H1 (cell line): ENCODE data around the gene ELP1. TPM values are rescaled to one million over a fixed set of nuclear protein-coding genes. Genes with fewer than 3 reads are reported as not detected.

Experiments used
- CTCF ChIA-PET: fragments of 300-600 bp; sonication (Branson Sonifier 250); formaldehyde crosslinking; loops from one replicate; lab custom pipeline; 2021; ENCODE audit not compliant: partially characterized antibody; lab: Charles Lee
- POLR2A ChIA-PET: fragments of 300-600 bp; sonication (Branson Sonifier 250); formaldehyde crosslinking; loops from one replicate; lab custom pipeline; 2021; ENCODE audit warnings: inconsistent platforms; ENCODE audit not compliant: partially characterized antibody; lab: Charles Lee
- DNase-seq, 2 experiments: peaks; one replicate each; pipeline versions ENCODE4 v3.0.0 to v3.0.0-alpha.2; 2010 to 2022; ENCODE audit warnings: low spot score in 2 of 2, low read depth in 1 of 2, mixed read lengths in 1 of 2
- FAIRE-seq: peaks from 2 replicates; lab custom pipeline; 2011; peaks lifted over from hg19 to GRCh38; lab: Jason Lieb, UNC
- H2AFZ ChIP-seq: 2 replicates; pipeline ENCODE4 v1.8.1; 2012; ENCODE audit warnings: low read length, inconsistent platforms
- H2AK5ac ChIP-seq: 2 replicates; pipeline ENCODE4 v1.6.1; 2013; ENCODE audit warnings: low read depth, low read length
- H2BK120ac ChIP-seq: replicated peaks from 2 replicates; pipeline ENCODE3; 2013; ENCODE audit warnings: low read depth, low read length, inconsistent platforms
- H2BK12ac ChIP-seq: 2 replicates; pipeline ENCODE4 v1.6.1; 2013; ENCODE audit warnings: low read depth, low read length
- H2BK15ac ChIP-seq: 2 replicates; pipeline ENCODE4 v1.6.1; 2013; ENCODE audit warnings: low read length
- H2BK20ac ChIP-seq: 2 replicates; pipeline ENCODE4 v1.6.1; 2013; ENCODE audit warnings: low read length
- H2BK5ac ChIP-seq: 2 replicates; pipeline ENCODE4 v1.6.1; 2013; ENCODE audit warnings: low read depth, low read length
- H3K14ac ChIP-seq: 2 replicates; pipeline ENCODE4 v1.6.1; 2013; ENCODE audit warnings: inconsistent platforms; ENCODE audit not compliant: insufficient read length
- H3K18ac ChIP-seq: 2 replicates; pipeline ENCODE4 v1.6.1; 2013; ENCODE audit warnings: low read length; ENCODE audit errors: extremely low read depth
- H3K23ac ChIP-seq: 2 replicates; pipeline ENCODE4 v1.6.1; 2013; ENCODE audit warnings: inconsistent platforms; ENCODE audit not compliant: insufficient read length
- H3K23me2 ChIP-seq: 2 replicates; pipeline ENCODE4 v1.6.1; 2013; ENCODE audit warnings: low read depth, low read length
- H3K27ac ChIP-seq: 2 replicates; pipeline ENCODE4 v1.6.1; 2011; ENCODE audit warnings: low read depth, low read length, inconsistent platforms
- H3K27me3 ChIP-seq, 4 experiments: replicated peaks in 1 of 4; 1 replicate in 1 of 4; 2 replicates in 3 of 4; pipeline versions ENCODE4 v1.6.1 to v1.8.1; 2011 to 2013; ENCODE audit warnings: low read length in 3 of 4, mild to moderate bottlenecking in 3 of 4, inconsistent platforms in 2 of 4, mixed read lengths in 2 of 4, moderate library complexity in 1 of 4; ENCODE audit not compliant: control insufficient read depth in 3 of 4, insufficient read depth in 3 of 4; ENCODE audit errors: extremely low read depth in 1 of 4
- H3K36me3 ChIP-seq, 4 experiments: 2 replicates each; pipeline versions ENCODE4 v1.6.1 to v1.8.1; 2011 to 2013; ENCODE audit warnings: mild to moderate bottlenecking in 4 of 4, low read length in 3 of 4, moderate library complexity in 2 of 4, control low read depth in 1 of 4, inconsistent platforms in 1 of 4; ENCODE audit not compliant: insufficient read depth in 4 of 4, control insufficient read depth in 2 of 4
- H3K4ac ChIP-seq: replicated peaks from 2 replicates; pipeline ENCODE3; 2013; ENCODE audit warnings: low read length, low read depth, mixed read lengths, inconsistent platforms; ENCODE audit not compliant: insufficient read length
- H3K4me1 ChIP-seq, 4 experiments: replicated peaks in 1 of 4; 1 replicate in 1 of 4; 2 replicates in 3 of 4; pipeline versions ENCODE4 v1.6.1 to v1.8.1; 2011 to 2013; ENCODE audit warnings: low read length in 3 of 4, inconsistent platforms in 2 of 4, mixed read lengths in 1 of 4; ENCODE audit not compliant: insufficient read depth in 4 of 4, control insufficient read depth in 3 of 4
- H3K4me2 ChIP-seq, 2 experiments: 2 replicates each; pipeline versions ENCODE4 v1.6.1 to v1.8.1; 2011 to 2013; ENCODE audit warnings: low read depth in 2 of 2, low read length in 2 of 2, control low read depth in 1 of 2, inconsistent platforms in 1 of 2, mild to moderate bottlenecking in 1 of 2; ENCODE audit not compliant: insufficient read depth in 1 of 2
- H3K4me3 ChIP-seq, 4 experiments: fragments of 200-600, 300-600 bp in 1 of 4; sonication (generic), shearing (Covaris generic), sonication (Bioruptor Twin) in 1 of 4; 2 replicates each; pipeline versions ENCODE4 v1.5.1 to v1.8.1; 2011 to 2016; ENCODE audit warnings: low read length in 4 of 4, low read depth in 3 of 4, control low read depth in 2 of 4, inconsistent platforms in 2 of 4, mild to moderate bottlenecking in 2 of 4, mixed read lengths in 1 of 4, moderate library complexity in 1 of 4; ENCODE audit not compliant: insufficient read depth in 2 of 4; ENCODE audit errors: extremely low read depth in 1 of 4
- H3K56ac ChIP-seq: replicated peaks from 2 replicates; pipeline ENCODE3; 2013; ENCODE audit warnings: low read depth, mild to moderate bottlenecking, mixed read lengths, low read length, inconsistent platforms; ENCODE audit not compliant: insufficient read length
- H3K79me1 ChIP-seq: 2 replicates; pipeline ENCODE4 v1.6.1; 2013; ENCODE audit warnings: low read depth, low read length, control low read depth
- H3K79me2 ChIP-seq, 2 experiments: 2 replicates each; pipeline versions ENCODE4 v1.6.1 to v1.8.1; 2012 to 2013; ENCODE audit warnings: low read length in 2 of 2, mild to moderate bottlenecking in 2 of 2, inconsistent platforms in 1 of 2; ENCODE audit not compliant: insufficient read depth in 2 of 2, control insufficient read depth in 1 of 2
- H3K9ac ChIP-seq, 4 experiments: replicated peaks in 1 of 4; 1 replicate in 1 of 4; 2 replicates in 3 of 4; pipeline versions ENCODE4 v1.6.1 to v1.8.1; 2011 to 2013; ENCODE audit warnings: low read depth in 3 of 4, low read length in 3 of 4, control low read depth in 2 of 4, mild to moderate bottlenecking in 2 of 4, moderate library complexity in 2 of 4, inconsistent platforms in 1 of 4; ENCODE audit errors: extremely low read depth in 1 of 4
- H3K9me3 ChIP-seq, 2 experiments: 2 replicates each; pipeline versions ENCODE4 v1.6.1 to v1.8.1; 2012 to 2013; ENCODE audit warnings: mild to moderate bottlenecking in 2 of 2, moderate library complexity in 2 of 2, control low read depth in 1 of 2, inconsistent platforms in 1 of 2, low read depth in 1 of 2, low read length in 1 of 2, mixed read lengths in 1 of 2; ENCODE audit not compliant: insufficient read depth in 2 of 2
- H4K20me1 ChIP-seq, 2 experiments: replicated peaks in 1 of 2; 2 replicates each; pipeline versions ENCODE3 to v1.8.1; 2011 to 2013; ENCODE audit warnings: inconsistent platforms in 2 of 2, low read length in 2 of 2, mild to moderate bottlenecking in 1 of 2; ENCODE audit not compliant: insufficient read depth in 2 of 2, control insufficient read depth in 1 of 2
- H4K5ac ChIP-seq: 2 replicates; pipeline ENCODE4 v1.6.1; 2013; ENCODE audit warnings: low read length, low read depth, mixed read lengths, inconsistent platforms; ENCODE audit not compliant: insufficient read length
- H4K8ac ChIP-seq: 2 replicates; pipeline ENCODE4 v1.8.0; 2013; ENCODE audit warnings: mild to moderate bottlenecking, moderate library complexity, low read length, inconsistent platforms; ENCODE audit not compliant: insufficient read depth; ENCODE audit errors: extremely low read depth
- H4K91ac ChIP-seq: replicated peaks from 2 replicates; pipeline ENCODE3; 2013; ENCODE audit warnings: low read length, mixed read lengths, inconsistent platforms; ENCODE audit not compliant: insufficient read length
- ASH2L ChIP-seq: fragments of 200-600, 300-600 bp; sonication (generic); IDR thresholded peaks from one replicate; pipeline ENCODE4 v1.7.1; 2017; ENCODE audit warnings: low read length
- ATF2 ChIP-seq: IDR thresholded peaks from 2 replicates; pipeline ENCODE4 v1.6.1; 2012; ENCODE audit warnings: low read length, inconsistent platforms
- BCL11A ChIP-seq, 2 experiments: IDR thresholded peaks; one replicate each; pipeline ENCODE4 v1.6.1; 2011; ENCODE audit warnings: low read depth in 2 of 2, low read length in 2 of 2, mild to moderate bottlenecking in 2 of 2
- CHD2 ChIP-seq: IDR thresholded peaks from 2 replicates; pipeline ENCODE4 v1.6.1; 2012; ENCODE audit warnings: low read length, improper control_type of control experiment
- CTBP2 ChIP-seq: IDR thresholded peaks from 2 replicates; pipeline ENCODE4 v1.7.0; 2011; ENCODE audit warnings: borderline replicate concordance, mild to moderate bottlenecking, moderate library complexity, mixed read lengths, low read length; ENCODE audit not compliant: insufficient read depth, insufficient read length
- EGR1 ChIP-seq: IDR thresholded peaks from 2 replicates; pipeline ENCODE4 v1.6.1; 2011; ENCODE audit warnings: low read depth, low read length, borderline replicate concordance
- GABPA ChIP-seq: IDR thresholded peaks from 2 replicates; pipeline ENCODE4 v1.6.1; 2011; ENCODE audit warnings: mild to moderate bottlenecking, low read length, moderate library complexity, borderline replicate concordance; ENCODE audit not compliant: insufficient read depth
- MAFK ChIP-seq: IDR thresholded peaks from 2 replicates; pipeline ENCODE4 v1.6.1; 2012; ENCODE audit warnings: low read depth, mild to moderate bottlenecking, improper control_type of control experiment, low read length
- RAD21 ChIP-seq, 2 experiments: IDR thresholded peaks in 1 of 2; conservative IDR thresholded peaks in 1 of 2; 2 replicates each; pipeline ENCODE4 v1.6.1; 2011; ENCODE audit warnings: low read depth in 2 of 2, low read length in 2 of 2, improper control_type of control experiment in 1 of 2, inconsistent platforms in 1 of 2, mild to moderate bottlenecking in 1 of 2, moderate library complexity in 1 of 2
- RNF2 ChIP-seq: fragments of 200-900, 300-1000 bp; sonication (generic); IDR thresholded peaks from 2 replicates; pipeline ENCODE4 v1.7.1; 2016; ENCODE audit warnings: borderline replicate concordance, low read depth, mild to moderate bottlenecking, antibody characterized with exemption, low read length; ENCODE audit not compliant: poor library complexity, severe bottlenecking; ENCODE audit errors: missing control alignments
- SIX5 ChIP-seq: IDR thresholded peaks from 2 replicates; pipeline ENCODE4 v1.6.1; 2011; ENCODE audit warnings: mild to moderate bottlenecking, low read depth, low read length
- SP1 ChIP-seq: IDR thresholded peaks from 2 replicates; pipeline ENCODE4 v1.6.1; 2011; ENCODE audit warnings: low read depth, low read length
- whole genome bisulfite sequencing, 2 experiments: shearing (Covaris generic) in 1 of 2; methylation state at CpG; one replicate each; pipeline versions ENCODE4 v1.1.6 to v1.1.7; 2013 to 2015; ENCODE audit warnings: low lambda C conversion rate in 2 of 2, mixed read lengths in 2 of 2, inconsistent platforms in 1 of 2, low coverage in 1 of 2, missing lambda C conversion rate in 1 of 2; ENCODE audit not compliant: insufficient replicate concordance in 2 of 2, insufficient coverage in 1 of 2, insufficient read length in 1 of 2; ENCODE audit errors: extremely low coverage in 1 of 2, missing lambda C conversion rate in 1 of 2; 5-methylcytosine and 5-hydroxymethylcytosine counted together
- polyA plus RNA-seq, 7 experiments: library from polyadenylated mRNA; depleted of rRNA in 3 of 7; stranded (reverse) in 5 of 7; unstranded in 2 of 7; fragments of >200 nt in 5 of 7; fragments of 200-250 nt in 2 of 7; gene quantifications; 1 replicate in 5 of 7; 2 replicates in 1 of 7; 4 replicates in 1 of 7; pipeline versions ENCODE4 v1.2.1 to v1.2.3, GENCODE V29; 2011 to 2013; ENCODE audit warnings: missing spikeins in 2 of 7, mixed read lengths in 2 of 7
- total RNA-seq: library from RNA; stranded (reverse); fragmentation: NEBNext Ultra II Directional; extraction: Animal tissue kit (Norgen Biotek cat#: 25700); gene quantifications from 2 replicates; pipeline ENCODE4 v1.2.1, GENCODE V29; 2021

ELP1 gene
- total and polyA plus RNA-seq, 2 of the 8 experiments (the other 6 are each of a cell fraction or from before 2014, with no cell fraction given) = 13.9 to 31.3 TPM

GRCh38 chr9:108904161-108904560 is 29.8 kb downstream of the ELP1 start:
- H3K79me2 ChIP-seq = no peaks in the 10 kb centered on the region
- H4K91ac ChIP-seq = no peak overlapping the region
- no peak overlapping the region for H3K14ac ChIP-seq
- no peak overlapping the region for H2AFZ ChIP-seq
- no peak overlapping the region for H2BK120ac ChIP-seq
- DNase-seq (no peak), FAIRE-seq (no peak)
- H3K23me2 ChIP-seq = peaks cover 2% of the 10 kb centered on the region; the same call in 1 of the 2 replicates
- H3K36me3 ChIP-seq = peaks cover 12 to 70% (median 42%) of the 10 kb centered on the region in 4 experiments
- H3K4me2 ChIP-seq = no peak overlapping the region
- no peak overlapping the region for H2BK15ac ChIP-seq
- H3K27ac ChIP-seq = no peak overlapping the region
- H2BK5ac ChIP-seq = no peak overlapping the region
- no peaks in the 10 kb centered on the region for H3K79me1 ChIP-seq
- H4K20me1 ChIP-seq = peaks cover 0 to 4% of the 10 kb centered on the region in 2 experiments
- no peak overlapping the region for H3K4ac ChIP-seq
- no peaks in the 10 kb centered on the region for H3K4me1 ChIP-seq
- H2BK12ac ChIP-seq = no peak overlapping the region
- 87% methylated on average over 3 of the region's 3 CpGs; no CpG with 5 or more reads in 1 of the 2 experiments for WGBS, 2 experiments
- POLR2A ChIA-PET = no interaction called here
- no peak overlapping the region for H3K9ac ChIP-seq
- H2AK5ac ChIP-seq = no peak overlapping the region
- H3K18ac ChIP-seq = no peak overlapping the region
- TF ChIP-seq CHD2 = no peak
- no peak for TF ChIP-seq ATF2
- TF ChIP-seq MAFK = no peak
- no peak for TF ChIP-seq ASH2L
- TF ChIP-seq EGR1 = no peak
- TF ChIP-seq BCL11A (IDR thresholded peaks at IDR 0.05; ENCODE audit: low read depth in 2 of 2, low read length in 2 of 2) = no peak
- TF ChIP-seq SIX5 = no peak
- no peak for TF ChIP-seq SP1
- no peak for TF ChIP-seq RNF2
- no peak for TF ChIP-seq RAD21 (IDR thresholded peaks at IDR 0.05 in 1 of 2, conservative IDR thresholded peaks at IDR 0.05 in 1 of 2; ENCODE audit: low read depth in 2 of 2, low read length in 2 of 2)
- no peak for TF ChIP-seq GABPA
- TF ChIP-seq CTBP2 = no peak
- TF ChIP-seq, all 59 proteins: peak for 0
- Histone ChIP-seq H4K8ac (no peak overlapping the region), H3K27me3 (no peaks in the 10 kb centered on the region), H3K4me3 (no peak overlapping the region), H3K56ac (no peak overlapping the region), H3K9me3 (no peaks in the 10 kb centered on the region), H3K23ac (no peak overlapping the region), H4K5ac (no peak overlapping the region), H2BK20ac (no peak overlapping the region)
- CTCF ChIA-PET = interaction anchor here (0.5 to 0.7 kb wide), 3 partner anchors 8 to 296 kb away, joined by 3 read pairs; no protein-coding TSS in a partner anchor
